ENCODE measurements around the gene MFSD2A.
"Not testable (repeated sequence)": the region's sequence is repeated elsewhere in the genome, so short reads cannot be mapped to it uniquely, and the experiment has no call there.

DNA sequence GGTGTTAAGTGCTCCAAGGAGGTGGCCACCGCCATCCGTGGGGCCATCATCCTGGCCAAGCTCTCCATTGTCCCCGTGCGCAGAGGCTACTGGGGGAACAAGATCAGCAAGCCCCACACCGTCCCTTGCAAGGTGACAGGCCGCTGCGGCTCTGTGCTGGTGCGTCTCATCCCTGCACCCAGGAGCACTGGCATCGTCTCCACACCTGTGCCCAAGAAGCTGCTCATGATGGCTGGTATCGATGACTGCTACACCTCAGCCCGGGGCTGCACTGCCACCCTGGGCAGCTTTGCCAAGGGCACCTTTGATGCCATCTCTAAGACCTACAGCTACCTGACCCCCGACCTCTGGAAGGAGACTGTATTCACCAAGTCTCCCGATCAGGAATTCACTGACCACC lies 8.0 kb downstream of the MFSD2A start:
- TF ChIP-seq CTCF (IDR thresholded peaks at IDR 0.05); FOSL2 (IDR thresholded peaks at IDR 0.05; ENCODE audit: borderline replicate concordance, low read depth); SMC3 (IDR thresholded peaks at IDR 0.05; ENCODE audit: low read depth, low read length); TAF1 (IDR thresholded peaks at IDR 0.05; ENCODE audit: borderline replicate concordance, low read depth, low read length); YY1 (IDR thresholded peaks at IDR 0.05; ENCODE audit: low read depth); RFX5 (IDR thresholded peaks at IDR 0.05; ENCODE audit: low read length); EP300 (IDR thresholded peaks at IDR 0.05; ENCODE audit: borderline replicate concordance in 1 of 2, low read depth in 1 of 2, low read length in 1 of 2); POLR2AphosphoS5 (IDR thresholded peaks at IDR 0.05; ENCODE audit: low read depth, low read length); MEF2A (IDR thresholded peaks at IDR 0.05; ENCODE audit: borderline replicate concordance, low read depth): not testable (repeated sequence)
- TF ChIP-seq, protein P1, sequence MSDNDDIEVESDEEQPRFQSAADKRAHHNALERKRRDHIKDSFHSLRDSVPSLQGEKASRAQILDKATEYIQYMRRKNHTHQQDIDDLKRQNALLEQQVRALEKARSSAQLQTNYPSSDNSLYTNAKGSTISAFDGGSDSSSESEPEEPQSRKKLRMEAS (IDR thresholded peaks at IDR 0.05; ENCODE audit: low read depth) = not testable (repeated sequence)
- TF ChIP-seq, protein P2, sequence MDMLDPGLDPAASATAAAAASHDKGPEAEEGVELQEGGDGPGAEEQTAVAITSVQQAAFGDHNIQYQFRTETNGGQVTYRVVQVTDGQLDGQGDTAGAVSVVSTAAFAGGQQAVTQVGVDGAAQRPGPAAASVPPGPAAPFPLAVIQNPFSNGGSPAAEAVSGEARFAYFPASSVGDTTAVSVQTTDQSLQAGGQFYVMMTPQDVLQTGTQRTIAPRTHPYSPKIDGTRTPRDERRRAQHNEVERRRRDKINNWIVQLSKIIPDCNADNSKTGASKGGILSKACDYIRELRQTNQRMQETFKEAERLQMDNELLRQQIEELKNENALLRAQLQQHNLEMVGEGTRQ (IDR thresholded peaks at IDR 0.05; ENCODE audit: borderline replicate concordance, low read depth, low read length) = not testable (repeated sequence)

Data from SK-N-SH (cell line).